GM21576 (cell line): ENCODE measurements around the gene ANKS1B.

ENCODE experiments used
- ATAC-seq: cut with Tn5 transposase; IDR thresholded peaks from one replicate; pipeline ENCODE4 v1.9.1; 2021; ENCODE audit warnings: mild to moderate bottlenecking, moderate library complexity; ENCODE audit not compliant: unreplicated experiment

The ANKS1B gene

DNA sequence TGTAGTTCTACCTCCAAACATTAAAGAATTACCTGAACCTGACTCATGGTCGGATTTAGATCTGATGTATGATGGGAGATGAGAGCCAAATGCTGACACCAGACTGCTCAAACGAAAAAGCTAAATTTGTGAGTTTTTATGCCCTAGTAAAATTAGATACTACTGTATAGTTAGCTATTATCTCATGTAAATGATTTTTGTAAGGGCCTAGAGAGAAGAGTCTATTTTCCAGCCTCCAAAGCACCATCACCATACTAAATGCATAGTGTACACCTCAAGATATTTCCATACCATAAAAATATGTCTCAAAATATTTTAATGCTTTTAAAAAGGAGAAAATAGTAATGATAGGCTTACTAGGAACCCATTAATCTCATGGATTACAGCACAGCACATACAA is 18.3 kb downstream of the ANKS1B start:
- no peak for ATAC-seq

DNA sequence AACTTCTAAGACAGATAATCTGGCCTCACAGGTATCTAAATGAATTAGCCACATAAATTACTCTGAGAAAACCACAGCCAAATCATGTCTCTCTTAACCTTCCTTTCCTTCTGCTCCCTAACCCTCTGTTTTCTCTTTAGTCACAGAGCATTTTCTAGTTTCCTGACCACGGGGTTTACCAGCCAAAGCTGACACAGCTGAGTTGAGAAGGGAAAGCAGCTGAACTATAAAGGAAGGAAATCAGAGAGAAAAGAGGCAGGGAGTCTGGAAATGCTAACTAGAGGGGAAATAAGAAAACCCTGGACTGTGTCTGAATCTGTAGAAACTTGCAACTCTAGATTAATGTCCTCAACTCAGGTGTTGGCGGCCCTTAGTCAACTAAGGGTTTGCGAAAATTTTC is 24.4 kb downstream of the ANKS1B start:
- no peak for ATAC-seq

DNA sequence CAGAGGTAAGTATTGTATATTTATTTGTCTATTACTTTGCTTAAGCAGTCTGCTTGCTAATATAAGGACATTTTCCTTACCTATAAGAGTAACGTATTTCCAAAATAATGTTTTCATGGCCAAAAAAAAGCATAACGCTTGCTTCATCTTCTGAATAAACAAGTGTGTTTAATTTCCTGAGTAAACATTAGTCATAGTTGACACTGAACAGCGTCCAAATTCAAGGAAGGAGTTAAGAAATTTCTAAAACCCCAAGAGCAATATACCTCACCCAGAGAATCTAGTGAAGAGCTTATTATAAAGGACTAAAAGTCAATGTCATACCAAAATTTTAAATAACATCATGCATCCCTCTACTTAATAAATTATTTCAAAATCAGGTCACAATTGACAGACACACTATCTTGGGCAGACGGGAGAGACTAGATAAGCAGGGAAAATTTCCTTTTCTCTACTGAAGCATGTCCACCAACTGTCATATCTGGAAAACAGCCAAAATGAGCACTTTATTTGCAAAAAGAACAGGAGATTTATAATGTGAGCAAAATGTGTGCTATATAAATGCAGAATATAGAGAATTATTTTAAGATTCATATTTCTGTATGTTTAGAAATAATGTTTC is 25.1 kb downstream of the ANKS1B start:
- no peak for ATAC-seq

DNA sequence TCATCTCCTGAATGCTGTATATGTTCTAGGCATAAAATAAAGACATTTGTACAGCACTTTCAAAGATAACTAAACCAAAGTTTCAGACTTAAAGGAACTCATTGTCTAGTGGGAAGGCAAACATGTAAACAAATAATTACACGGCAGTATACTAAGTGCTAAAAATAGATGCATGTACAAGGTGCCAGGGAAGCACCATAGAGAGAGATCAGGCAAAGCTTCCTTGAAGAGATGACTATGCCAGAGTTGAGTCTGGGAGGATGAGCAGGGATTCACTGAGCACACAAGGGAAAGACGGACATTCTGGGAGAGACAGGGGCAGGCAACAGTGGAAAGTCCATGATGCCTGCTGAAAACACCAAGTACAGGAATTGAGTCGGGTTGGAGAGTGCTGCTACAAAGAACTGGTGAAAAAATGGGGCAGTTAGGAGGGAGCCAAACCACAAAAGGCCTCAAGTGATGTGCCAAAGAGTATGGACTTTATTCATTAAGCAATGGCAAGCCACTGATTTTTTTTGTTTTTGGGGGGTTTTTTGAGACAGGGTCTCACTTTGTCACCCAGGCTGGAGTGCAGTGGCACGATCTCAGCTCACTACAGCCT is 26.8 kb downstream of the ANKS1B start:
- no peak for ATAC-seq

DNA sequence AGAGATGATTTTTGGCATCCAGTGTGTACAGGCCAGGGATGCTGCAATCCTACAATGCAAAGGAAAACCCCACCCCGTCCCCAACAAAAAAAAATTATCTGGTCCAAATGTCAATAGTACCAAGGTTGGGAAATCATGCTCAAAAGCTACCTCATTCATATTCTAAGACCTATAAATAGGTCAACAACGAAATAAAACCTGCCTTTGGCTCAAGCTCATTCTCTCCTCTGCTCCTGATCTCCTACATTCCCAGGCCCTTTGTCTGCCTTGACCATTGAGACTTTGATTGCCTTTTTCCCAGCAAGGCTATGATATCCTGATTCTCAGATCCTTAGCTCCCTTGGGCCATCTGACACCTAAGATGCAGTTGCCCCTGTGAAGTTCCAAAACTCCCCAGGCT is 30.0 kb downstream of the ANKS1B start:
- ATAC-seq = no peak

DNA sequence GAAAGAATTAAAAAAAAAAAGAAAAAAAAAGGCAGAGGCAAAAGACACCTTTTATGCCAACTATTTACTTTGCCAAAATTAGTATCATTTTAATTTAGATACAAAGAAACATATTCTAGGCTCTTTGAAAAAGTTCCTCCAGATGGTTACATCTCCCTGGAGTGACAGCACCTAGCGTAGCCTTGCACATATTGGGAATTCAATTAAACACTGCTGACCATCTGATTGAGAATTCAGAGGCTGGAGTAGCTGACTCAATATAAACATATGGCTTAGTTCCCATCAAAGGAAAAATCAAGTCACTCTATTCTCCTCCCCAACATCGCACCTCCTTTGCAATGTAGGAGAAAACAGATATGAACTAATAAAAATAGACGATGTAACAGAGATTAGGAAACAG is 36.4 kb downstream of the ANKS1B start:
- no peak for ATAC-seq

DNA sequence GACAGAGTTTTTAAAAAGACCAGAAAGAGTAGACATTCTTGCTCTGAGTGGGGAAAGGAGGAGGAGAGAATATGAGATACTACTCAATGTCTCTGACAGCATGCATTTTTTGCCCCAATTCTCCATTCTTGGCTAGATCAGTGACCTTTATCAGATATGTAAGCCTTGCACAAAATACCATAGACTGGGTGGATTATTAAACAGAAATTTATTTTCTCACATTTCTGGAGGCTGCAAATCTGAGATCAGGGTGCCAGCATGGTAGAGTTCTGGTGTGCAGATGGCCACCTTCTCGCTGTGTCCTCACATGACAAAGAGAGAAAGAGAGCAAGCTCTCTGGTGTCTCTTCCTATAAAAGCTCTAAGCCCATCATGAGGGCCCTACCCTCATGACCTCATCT is 38.6 kb downstream of the ANKS1B start:
- ATAC-seq = no peak

DNA sequence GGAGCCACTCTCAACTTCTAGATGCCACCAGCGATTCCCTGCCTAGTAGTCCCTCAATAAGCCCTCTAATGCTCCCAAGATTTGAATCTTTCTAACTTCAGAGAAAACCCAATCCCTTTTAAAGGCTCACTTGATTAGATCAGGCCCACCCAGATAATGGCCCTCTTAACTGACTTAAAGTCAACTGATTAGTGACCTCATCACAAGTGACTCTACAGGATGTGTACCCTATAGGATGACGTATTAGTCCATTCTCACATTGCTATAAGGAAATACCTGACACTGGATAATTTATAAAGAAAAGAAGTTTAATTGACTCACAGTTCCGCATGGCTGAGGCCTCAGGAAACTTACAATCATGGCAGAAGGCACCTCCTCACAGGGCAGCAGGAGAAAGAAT is 49.1 kb downstream of the ANKS1B start:
- no peak for ATAC-seq

DNA sequence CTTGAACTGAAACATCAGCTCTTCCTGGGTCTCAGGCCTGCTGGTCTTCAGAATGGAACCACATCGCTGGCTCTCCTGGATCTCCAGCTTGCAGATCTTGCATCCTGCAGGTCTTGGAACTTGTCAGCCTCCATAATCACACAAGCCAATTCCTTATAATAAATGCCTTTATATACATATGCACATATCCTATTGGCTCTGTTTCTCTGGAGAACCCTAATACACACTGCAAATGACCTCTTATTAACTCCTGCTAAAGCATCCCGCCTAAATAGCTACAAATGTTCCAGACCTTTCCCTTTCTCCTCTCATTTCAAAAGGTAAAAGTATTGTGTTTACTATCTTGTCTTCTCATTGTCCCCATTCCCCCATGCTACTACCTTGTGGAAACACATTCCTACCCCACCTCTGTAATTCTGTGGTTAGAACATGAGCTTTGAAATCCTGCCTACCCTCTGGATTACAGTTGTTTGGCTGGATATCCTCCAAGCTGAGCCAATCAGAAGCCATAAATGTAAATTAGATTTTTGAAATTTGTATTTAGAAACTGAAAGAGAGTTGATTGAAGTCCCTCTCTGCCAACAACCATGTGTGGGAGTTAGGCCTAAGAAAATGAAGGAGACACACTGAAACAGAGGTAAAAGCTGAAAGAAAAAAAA is 58.1 kb downstream of the ANKS1B start:
- no peak for ATAC-seq

DNA sequence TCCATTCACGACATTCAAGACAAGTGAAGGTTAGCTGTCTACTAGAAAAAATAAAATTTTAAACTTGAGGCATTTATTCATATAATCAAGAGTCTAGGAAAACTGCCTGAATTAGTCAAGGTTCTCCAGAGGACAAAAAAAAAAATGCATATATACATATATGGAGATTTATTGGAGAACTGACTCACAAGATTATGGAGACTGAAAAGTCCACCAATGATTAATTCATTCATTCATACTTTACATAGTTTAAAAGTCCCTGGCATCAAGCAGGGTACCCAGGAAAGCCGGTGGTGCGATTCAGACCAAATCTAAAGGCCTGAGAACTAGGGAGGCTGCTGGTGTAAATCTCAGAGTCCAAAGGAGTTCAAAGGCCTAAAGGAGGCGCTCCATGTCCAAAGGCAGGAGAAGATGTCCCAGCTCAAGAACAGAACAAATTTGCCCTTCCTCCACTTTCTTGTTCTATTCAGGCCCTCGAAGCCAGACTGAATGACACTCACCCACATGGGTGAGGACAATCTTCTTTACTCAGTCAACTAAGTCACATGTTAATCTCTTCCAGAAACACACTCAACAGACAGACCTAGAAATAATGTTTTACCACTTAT is 64.3 kb downstream of the ANKS1B start:
- ATAC-seq = no peak

DNA sequence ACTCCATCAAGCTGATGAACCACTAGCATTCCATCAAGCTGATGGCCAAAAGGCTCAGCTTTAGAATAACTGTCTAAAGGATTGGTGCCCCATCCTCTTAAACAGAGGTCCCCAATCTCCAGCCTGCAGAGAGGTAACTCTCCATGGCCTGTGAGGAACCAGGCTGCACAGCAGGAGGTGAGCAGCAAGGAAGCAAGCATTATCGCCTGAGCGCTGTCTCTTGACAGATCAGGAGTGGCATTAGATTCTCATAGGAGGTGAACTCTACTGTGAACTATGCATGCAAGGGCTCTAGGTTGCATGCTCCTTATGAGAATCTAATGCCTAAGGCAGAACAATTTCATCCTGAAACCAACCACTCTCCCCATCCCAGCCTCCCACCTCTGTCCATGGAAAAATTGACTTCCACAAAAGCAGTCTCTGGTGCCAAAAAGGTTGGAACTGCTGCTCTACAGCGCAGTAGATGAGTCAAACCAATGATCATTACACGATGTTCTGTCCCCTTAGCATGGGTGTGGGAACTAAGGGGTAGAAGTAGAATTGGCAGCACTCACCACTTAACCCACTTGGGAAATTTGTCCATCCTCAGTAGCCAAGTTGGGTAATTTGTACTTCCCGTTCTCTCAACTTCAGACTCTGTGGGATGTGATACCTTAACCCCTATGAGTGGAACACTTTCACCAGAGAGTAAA is 66.9 kb downstream of the ANKS1B start:
- ATAC-seq = no peak

DNA sequence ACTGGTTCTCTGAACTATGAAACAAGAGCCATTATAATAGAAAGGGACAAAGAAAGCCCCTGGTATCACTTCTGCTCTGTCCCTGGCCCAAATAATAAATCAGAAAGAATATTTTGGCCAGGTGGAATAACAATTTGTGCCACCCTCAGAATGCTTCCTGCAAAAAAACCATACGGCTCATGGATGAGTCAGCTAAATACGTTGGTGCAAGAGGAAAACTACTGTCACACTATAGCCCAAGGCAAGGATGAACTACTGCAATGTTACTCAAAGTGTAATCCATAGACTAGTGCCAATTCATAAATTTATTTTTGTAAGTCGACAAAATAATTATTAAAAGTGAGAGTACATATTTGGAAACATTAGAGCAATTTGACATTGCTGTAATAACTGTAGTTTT is 68.2 kb downstream of the ANKS1B start:
- no peak for ATAC-seq

DNA sequence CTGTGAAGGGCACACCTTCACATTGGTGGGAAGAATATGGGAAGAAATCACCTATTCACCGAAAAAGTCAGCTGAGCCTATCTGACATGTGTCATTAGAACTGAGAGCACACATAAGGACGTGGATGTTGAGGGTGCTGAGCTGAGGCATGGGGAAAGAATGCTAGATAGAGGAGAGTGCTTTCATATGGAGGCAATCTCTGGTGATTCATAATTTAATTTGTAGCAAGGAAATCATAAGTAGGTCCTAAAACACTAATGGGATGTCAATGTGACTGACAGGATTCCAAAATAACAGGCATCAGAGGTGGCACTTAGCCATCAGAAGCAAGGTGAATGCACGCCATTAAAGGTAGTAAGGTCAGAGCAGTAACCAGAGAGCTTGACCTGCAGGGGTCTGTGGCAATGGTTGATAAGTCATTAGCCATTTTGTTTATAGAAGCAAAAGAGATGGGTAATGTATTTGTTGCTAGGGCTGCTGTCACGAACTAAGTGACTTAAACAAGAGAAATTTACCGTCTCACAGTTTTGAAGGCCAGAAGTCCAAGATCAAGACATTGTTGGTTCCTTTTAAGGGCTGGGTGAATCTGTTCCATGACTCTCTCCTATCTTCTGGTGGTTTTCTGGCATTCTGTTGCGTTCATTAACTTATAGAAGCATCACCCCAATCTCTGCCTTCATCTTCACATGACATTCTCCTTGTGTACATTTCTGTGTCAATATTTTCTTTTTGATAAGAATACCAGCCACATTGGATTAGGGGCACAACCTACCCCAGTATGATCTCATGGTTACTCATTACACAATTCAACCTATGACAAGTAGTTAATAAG is 69.3 kb downstream of the ANKS1B start:
- ATAC-seq = no peak

DNA sequence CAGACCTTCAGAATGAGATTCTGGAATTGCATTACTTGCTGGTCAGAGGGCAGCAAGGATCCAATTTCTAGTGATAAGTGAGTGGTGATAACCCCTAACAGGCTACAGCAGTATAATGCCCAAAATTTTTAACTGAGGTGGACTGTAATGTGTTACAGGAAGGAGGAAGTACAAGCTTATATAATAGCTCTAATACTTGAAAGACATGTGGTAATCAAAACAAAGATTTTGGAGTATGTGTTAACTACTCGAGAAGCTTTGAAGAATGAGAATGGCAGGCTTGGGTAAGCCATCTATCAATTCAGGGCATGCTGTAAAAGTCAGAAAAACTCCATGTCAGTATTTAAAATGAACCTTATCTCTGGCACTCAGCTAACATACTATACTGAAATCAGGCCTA is 70.5 kb downstream of the ANKS1B start:
- ATAC-seq = no peak

DNA sequence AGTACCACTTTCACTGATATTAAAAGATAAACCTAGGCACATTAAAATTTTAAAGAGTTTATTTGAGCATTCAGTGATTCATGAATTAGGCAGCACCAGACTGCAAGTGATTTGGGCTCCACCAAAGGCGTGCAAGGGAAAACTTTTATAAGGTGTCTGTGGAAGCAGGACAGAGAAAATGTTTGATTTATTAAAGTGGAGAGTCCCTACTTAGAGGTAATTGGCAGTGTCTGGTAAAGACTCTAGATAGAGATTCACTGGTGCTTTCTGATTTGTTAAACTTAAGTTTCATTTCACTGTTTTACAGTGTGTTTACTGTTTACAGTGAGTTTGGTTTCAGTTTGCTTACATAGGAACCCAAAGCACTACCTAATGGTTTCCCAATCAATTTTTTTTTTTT is 72.8 kb downstream of the ANKS1B start:
- ATAC-seq = peak; percentile 90

DNA sequence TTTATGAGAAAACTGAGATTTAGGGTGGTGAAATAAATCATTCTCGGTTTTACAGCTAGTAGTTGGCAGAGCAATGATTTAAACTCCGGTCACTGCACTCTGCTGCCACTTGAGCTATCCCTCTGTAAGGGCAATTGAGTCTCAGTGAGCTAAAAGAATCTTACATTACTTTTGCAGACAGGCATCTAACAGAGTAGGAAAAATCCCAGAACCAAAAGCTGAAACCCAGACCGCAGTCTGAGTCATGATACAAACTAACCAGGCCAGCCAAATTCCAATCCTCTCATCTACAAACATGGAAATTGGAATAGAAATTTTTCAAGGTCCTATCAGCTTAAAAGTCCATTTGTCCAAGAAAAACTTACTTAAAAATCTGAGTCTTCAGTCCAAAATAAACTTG is 73.7 kb downstream of the ANKS1B start:
- ATAC-seq = no peak

DNA sequence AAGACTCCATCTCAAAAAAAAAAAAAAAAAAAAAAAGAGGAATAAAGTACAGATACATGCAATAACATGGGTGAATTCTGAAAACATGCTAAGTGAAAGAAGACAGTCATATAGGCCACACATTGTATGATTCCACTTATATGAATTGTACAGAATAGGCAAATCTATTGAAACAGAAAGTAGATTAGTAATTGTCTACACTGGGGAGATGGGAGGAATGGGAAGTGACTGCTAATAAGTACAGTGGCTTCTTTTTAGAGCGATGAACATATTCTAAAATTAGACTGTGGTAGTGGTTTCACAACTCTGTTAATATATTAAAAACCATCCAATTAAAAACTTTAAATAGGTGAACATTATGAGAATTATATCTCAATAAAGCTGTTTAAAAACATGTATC is 74.4 kb downstream of the ANKS1B start:
- ATAC-seq = no peak

DNA sequence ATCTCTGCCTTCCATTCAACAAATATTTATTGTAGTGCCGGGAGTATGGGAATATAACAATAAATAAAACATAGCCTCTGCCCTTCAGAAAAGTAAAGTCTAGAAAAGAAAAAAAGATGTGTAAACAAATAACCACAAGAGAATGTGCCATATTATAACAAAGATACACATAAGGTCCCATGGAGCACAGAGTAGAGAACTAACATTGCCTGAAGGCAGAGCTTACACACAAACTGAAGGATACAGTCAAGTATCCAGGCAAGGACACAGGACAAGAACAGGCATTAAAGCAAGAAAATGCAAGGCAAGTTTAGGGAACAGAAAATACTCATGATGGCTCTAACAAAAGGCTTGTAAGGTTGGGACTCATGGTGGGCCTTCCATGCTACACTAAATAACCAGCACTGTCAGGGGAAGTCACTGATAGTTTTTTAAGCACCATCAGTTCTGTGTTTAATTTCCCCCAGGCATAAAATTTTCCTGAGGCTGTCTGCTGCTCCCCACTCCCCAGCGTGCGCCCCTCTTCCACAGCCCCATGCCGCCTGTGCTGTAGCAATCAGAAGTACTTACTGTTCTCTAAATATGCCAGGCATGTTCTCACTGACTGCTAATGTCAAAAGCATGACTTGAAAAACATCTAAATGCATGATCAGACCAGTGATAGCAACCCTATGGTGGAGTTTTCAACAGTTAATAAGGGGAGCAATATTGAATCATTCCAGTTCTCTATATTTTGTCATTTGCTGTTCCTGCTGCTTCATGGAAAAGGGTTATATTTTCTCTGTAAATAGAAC is 77.8 kb downstream of the ANKS1B start:
- no peak for ATAC-seq

DNA sequence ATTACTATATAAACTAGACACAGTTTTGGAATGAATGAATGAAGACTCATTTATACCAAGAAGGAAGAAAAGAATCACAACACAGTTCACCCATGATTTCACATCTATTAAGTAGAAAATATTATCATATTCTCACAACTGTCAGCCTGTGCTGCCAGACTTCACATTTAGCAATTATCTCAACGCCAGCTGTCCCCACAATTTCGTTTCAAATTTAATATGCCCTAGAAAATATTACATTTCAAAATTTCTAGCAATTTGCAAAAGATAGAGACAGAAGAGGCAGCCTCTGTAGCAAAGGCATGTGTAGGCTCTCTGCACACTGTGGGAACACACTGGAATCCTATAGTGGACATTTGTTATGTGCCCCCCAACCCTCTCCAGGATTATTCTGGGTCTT is 83.6 kb downstream of the ANKS1B start:
- no peak for ATAC-seq

DNA sequence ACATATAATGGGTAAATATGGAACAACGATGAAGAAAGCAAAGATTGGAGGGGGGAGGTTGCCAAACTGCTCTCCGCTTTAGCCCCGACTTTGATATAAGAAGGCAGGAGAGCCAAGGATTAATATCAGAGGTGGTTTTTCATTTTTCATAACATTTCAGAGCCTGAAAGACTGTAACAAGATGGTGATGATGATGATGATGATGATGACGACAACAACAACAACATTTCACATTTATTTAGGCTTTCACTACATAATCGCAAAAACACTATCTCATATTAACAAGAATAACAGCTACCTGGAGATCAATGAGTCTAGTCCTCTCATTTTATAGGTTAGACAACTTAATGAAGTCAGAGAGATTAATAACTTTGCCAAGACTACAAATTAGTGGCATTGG is 86.1 kb downstream of the ANKS1B start:
- ATAC-seq = no peak
